NB4 (cell line): ENCODE data around the gene PFN3.
A peak's percentile ranks its signal among the peaks of the same experiment; 100 is the strongest.

Experiments used
- MAX ChIP-seq: IDR thresholded peaks from 2 replicates; pipeline ENCODE4 v1.6.1; 2011; ENCODE audit warnings: low read depth, low read length
- MYC ChIP-seq: IDR thresholded peaks from 2 replicates; pipeline ENCODE4 v1.6.1; 2011; ENCODE audit warnings: low read depth, low read length
- POLR2A ChIP-seq: IDR thresholded peaks from 2 replicates; pipeline ENCODE4 v1.6.1; 2011; ENCODE audit warnings: mild to moderate bottlenecking; ENCODE audit not compliant: insufficient read length; ENCODE audit errors: extremely low read depth
- TF ChIP-seq, protein P1 (sequence below): IDR thresholded peaks from one replicate; pipeline ENCODE4 v1.5.1; 2012; ENCODE audit warnings: low read depth, low read length

DNA sequence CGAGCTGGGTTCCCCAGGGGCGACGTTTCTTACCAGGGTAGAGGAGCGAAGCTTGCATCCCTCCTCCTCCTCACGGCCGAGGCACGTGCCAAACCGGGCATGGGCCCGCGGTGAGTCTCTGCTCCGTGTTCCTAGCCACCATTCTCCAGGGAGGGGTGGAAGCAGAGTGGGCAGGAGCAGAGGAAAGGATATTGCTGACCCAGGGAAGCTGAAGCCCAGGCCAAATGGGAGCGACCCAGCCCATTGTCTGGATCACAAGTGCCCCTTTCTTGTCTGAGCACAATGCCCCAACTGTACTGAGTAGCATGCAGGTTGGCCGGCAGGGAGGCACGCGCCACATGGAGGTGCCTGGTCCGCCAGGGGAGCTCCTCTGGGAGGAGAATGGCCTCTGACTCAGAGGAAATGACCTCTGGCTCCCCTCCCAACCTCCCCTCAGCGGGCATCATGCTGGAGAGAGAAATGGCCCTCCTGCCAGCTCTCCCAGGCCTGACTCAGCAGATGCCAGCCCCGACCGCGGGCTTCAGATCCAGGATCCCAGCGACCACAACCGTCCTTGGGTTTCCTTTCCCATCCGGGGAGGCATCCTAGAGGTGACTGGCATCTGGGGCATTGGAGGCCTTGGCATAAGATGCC is 47.3 kb upstream of the PFN3 start:
- TF ChIP-seq, protein P1, sequence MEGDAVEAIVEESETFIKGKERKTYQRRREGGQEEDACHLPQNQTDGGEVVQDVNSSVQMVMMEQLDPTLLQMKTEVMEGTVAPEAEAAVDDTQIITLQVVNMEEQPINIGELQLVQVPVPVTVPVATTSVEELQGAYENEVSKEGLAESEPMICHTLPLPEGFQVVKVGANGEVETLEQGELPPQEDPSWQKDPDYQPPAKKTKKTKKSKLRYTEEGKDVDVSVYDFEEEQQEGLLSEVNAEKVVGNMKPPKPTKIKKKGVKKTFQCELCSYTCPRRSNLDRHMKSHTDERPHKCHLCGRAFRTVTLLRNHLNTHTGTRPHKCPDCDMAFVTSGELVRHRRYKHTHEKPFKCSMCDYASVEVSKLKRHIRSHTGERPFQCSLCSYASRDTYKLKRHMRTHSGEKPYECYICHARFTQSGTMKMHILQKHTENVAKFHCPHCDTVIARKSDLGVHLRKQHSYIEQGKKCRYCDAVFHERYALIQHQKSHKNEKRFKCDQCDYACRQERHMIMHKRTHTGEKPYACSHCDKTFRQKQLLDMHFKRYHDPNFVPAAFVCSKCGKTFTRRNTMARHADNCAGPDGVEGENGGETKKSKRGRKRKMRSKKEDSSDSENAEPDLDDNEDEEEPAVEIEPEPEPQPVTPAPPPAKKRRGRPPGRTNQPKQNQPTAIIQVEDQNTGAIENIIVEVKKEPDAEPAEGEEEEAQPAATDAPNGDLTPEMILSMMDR, result no peak
- TF ChIP-seq POLR2A (no peak), MAX (no peak; the same call in none of the 2 replicates), MYC (peak; percentile 66; the same call in 1 of the 2 replicates)
